Measurements from ENCODE around the gene DGKE.

DGKE gene

DNA sequence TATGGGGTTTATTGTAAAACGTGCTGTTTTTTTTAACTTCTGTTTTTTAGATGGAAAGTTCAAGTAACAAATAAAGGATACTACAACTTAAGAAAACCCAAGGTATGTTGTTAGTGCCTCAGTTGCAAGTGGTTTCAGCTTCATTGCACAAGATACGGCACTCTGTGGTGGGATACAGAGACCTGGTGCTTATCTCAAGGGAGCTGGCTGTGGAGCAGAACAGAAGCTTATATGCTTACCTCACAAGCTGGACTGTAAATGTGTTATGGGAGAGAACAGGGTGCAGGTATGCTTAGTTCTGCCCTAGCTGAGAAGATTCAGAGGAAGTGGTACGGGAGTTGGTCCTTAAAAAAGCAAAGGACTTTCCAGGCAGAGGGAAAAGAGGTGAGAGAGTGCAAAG lies 15.2 kb downstream of the DGKE start:
- no peak for DNase-seq (ENCODE audit: low read depth)

DNA sequence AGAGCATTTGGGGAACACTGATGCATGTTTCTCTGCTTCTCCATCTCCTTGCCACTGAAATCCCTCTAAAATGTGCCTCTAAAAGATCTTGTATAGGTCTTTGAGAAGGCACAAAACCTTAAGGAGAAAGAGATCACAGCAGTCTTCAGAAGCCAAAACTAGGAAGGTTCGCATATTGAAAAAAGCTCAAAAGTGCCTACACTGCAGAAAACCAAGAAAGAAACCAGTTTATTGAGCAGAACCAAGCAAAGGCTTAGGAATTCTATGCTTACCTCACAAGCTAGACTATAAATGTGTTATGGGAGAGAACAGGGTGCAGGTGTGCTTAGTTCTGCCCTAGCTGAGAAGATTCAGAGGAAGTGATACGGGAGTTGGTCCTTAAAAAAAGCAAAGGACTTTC lies 16.6 kb downstream of the DGKE start:
- DNase-seq (ENCODE audit: low read depth): no peak

DNA sequence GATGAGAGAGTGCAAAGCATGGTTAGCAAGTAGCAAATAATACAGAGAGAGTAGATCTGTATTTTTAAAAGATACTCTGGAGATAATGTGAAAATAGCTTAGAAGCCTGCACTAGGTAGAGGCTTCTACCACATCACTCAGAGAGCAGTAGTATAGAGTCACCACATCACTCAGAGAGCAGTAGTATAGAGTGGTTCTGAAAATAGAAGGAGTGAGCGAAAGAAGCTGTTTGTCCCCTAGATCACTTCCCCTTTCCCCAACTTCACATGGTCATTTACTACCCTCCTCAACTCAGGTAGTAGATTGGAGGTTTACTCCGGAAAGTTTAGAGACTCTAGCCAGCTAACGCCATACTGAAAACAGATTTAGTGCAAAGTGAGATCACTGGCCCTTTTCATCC lies 17.1 kb downstream of the DGKE start:
- DNase-seq (ENCODE audit: low read depth): no peak

DNA sequence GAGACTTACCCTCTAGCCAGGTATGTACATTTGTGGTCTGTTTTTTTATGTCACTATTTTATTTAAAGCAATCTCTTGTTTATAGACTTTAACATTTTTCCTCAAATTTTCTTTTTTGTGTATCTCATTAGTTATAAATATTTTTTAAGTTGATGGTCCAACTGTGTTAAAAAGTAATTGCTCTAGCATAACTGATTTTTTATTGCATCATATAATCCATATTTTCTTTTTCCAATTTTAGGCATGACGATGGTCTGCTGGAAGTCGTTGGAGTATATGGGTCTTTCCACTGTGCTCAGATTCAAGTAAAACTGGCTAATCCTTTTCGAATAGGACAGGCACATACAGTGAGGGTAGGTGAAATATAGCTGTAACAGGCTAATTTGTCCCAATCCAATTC lies 27.9 kb downstream of the DGKE start:
- DNase-seq (ENCODE audit: low read depth): no peak

DNA sequence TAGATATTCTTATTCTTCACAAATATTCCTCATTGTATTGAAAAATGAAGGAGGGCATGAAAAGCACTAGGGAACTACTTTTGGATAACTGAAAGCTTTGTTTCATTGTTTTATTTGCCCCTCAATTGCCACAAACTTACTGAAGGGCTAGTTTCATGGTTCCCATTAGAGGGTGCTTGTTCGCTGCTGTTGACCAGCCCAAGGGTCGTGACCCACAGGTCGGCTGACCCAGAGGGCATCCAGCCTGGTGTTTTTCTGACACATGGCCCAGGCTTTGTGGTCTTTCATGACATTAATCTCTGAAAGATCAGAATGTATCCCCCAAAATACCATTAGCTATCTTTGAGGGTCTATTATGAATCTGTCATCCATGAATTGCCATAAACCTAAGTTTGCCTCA lies 30.0 kb downstream of the DGKE start:
- DNase-seq (ENCODE audit: low read depth): no peak

DNA sequence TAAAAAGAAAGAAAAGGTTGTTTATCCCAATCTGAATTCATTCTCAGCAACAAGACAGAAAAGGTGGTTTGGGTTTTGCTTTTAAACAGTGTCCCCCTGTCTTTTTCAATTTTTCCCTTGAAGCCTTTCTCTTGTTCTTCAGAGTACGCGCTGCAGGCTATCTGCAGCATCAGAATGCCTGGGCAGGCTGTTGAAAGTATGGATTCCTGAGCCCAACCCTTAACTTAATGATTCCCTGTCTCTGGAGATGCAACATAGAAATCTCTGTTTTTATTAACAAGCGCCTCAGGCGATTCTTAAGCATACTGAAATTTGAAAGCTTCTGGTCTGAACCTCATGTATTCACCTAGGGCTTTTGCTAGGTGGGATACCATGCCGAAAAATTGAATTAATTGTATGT lies 32.1 kb downstream of the DGKE start:
- DNase-seq (ENCODE audit: low read depth): no peak

DNA sequence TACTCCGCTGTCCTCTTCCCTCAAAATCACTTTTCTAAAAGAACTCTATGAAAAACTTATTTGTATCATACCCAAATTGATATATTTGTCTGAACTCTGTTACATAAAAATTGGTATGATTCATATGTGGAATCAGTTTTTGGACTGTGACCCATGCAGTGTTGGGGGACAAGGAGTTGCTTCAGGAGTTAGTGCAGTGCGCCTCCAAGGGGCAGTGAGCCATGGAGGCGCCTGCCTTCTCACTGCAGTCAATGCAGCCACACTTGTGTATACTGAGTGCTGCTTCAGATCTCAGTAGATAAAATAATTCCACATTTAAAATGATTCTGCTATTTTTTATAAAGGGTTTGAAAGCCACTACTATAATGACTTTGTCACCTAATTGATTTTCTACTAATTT lies 32.5 kb downstream of the DGKE start:
- DNase-seq (ENCODE audit: low read depth): no peak

DNA sequence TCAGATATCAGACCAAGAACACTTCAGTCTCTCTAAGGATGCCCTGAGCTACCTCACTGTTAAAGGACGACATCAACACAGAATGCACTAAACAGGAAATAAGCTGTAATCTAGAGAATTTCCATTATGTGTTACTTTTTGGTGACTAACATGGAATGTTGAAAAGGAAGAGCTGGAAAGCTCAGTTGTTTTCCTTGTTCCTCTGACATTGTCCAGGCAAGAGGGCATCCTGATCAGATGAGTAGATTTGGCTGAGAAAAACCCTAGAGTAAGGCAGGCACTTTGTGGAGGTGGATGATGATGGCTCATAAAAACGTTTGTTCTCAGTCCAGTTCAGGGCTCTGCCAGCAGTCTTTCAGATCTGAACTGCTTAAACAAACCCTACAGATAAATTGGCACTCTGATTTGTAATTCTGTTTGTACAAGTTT lies 34.0 kb downstream of the DGKE start:
- peak; percentile 19 for DNase-seq (ENCODE audit: low read depth)

DNA sequence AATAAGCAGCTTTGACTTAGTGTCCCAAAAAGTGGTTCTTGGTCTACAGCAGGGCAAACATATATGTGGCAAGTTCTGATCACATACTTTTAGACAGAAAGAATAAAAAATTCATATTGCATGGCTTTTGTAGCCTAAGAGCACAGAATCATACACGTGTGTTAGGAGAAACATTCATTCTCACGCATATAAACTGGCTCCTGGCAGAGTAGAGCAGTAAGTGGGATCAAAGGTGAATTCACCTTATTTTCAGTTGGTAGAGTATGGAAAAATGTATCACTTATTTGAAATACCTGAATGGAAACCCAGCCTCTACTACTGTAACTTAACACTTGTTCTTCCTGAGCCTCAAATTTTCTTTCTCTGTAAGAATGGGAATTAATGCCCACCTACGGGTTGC lies 34.8 kb downstream of the DGKE start:
- DNase-seq (ENCODE audit: low read depth): no peak

DNA sequence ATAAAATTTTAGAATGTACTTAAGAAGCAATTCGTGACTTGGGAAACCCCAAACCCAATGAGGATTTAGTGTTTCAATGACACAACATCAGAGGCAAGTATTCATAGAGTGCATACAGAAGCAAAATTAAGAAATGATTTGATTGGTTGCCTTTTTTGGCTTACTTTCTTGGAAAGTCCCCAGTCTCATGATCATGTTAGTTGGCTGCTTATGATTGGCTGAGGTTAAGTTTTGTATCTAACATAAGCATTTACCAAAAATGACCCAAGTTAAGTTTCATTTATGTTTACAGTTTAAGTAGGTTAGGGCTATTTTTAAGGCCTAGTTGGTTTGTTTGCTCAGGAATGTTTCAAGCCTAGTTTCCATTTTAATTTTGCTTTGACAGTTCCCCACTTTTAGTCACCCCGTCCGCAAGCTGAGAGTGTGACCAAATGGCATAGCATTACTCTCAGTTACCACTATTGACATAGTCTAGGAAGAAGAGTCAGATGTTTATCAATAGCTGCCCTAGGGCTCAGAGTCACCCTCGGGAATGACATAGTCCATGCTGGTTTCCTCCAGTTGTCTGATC lies 36.2 kb downstream of the DGKE start:
- no peak for DNase-seq (ENCODE audit: low read depth)

DNA sequence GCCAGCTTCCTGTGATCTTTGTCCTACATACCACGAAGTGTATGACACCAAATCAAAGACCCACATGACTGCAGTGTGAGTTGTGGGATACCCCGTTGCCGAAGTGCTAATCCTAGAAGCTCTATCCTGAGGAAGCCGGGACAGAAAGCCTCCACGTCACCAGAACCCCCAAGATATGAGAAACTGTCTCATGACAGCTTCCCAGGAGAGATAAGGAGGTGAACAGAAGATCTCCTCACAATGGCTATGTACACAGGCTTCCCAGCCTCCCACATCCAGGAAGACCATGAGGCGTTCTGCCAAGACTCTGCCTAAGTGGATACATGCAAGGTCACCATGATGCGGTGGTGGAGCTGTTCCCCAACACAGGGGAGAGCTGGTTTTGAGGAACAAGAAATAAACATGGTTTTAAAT lies 42.8 kb downstream of the DGKE start:
- DNase-seq (ENCODE audit: low read depth): no peak

DNA sequence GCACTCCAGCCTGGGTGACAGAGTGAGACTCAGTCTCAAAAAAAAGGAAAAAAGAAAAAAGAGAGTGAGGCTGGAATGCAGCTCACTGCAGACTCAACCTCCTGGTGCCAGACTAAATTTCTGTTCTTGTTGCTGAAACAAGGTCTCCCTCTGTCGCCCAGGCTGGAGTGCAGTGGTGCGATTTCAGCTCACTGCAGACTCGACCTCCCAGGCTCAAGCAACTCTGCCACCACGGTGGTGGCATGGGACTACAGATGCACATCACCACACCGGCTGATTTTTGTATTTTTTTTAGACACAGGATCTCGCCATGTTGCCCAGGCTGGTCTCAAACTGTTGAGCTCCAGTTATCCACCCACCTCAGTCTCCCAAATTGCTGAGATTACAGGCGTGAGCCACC lies 45.3 kb downstream of the DGKE start:
- no peak for DNase-seq (ENCODE audit: low read depth)

DNA sequence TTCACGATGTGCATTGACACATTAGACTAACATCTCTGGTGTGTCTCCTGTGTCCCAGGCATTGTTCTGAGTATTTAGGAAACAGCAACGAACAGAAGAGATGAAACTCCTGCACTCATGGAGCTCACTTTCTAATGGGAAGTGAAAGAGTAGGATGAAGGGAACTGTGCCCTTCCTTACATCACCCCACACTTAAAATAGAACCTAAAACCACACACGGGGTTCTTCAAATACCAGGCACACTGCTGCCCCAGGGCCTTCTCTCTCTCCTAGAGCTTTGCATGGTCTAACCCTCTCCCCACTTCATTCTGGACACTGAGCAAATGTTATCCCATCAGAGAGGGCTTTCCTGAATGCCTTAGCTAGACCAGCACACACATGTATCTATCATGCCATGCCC lies 46.2 kb downstream of the DGKE start:
- DNase-seq (ENCODE audit: low read depth): no peak

DNA sequence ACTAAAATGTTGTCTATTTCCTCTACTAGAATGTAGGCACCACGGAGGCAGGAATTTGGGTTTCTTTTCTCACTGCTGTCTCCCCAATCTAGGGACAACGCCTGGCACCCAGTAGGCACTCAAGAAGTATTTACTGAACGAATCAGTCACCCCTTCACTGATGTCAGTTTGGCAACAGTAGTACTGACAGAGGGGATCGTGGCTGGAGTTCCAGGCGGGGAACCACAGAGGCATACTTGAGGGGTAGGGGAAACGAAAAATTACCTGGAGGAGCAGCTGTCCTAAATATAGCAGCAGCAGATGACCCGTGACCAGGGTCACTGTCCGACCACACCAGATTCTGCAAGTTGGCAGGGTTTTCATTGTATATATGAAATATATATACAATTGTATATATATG lies 46.6 kb downstream of the DGKE start:
- DNase-seq (ENCODE audit: low read depth): no peak

DNA sequence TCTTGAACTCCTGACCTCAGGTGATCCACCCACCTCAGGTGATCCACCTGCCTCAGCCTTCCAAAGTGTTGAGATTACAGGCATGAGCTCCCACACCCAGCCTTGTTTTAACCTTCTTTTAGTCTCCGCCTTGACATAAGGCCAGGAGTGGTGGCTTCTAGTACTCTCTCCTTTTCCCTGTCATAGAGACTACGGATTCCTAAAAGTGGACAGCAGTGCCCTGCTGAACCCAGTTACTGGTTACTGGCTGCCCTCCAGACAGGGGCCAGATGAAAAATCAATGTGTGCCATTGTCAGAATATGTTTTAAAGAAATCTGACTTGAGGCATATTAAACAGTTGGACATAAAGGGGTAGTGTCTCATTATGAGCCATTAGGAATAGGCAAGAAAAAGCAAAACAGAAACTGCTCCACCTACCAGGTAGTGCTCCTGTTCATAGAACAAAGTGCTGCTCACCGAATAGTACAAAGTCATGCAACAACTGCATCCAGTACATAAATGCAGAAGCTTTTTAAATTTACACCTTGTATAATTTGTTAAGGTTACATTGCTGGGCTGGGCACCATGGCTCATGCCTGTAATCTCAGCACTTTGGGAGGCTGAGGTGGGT lies 47.8 kb downstream of the DGKE start:
- DNase-seq (ENCODE audit: low read depth): no peak

DNA sequence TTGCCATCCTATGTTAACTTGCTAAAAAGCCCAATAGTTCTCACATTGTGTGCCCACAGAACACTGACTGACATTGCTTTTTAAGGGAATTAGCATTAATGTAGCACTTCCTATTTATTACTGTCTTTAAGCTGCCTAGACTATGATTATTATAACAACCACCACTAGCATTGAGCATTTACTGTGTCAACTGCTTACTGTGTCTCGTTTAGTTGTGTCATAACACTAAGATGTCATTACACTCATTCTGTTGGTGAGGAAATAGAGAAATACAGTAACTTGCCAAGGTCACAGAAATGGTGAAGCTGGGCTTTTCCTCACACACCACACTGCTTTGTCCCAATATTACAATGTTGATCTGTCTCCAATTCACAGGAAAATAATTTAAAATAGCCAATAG lies 49.7 kb downstream of the DGKE start:
- DNase-seq (ENCODE audit: low read depth): no peak

DNA sequence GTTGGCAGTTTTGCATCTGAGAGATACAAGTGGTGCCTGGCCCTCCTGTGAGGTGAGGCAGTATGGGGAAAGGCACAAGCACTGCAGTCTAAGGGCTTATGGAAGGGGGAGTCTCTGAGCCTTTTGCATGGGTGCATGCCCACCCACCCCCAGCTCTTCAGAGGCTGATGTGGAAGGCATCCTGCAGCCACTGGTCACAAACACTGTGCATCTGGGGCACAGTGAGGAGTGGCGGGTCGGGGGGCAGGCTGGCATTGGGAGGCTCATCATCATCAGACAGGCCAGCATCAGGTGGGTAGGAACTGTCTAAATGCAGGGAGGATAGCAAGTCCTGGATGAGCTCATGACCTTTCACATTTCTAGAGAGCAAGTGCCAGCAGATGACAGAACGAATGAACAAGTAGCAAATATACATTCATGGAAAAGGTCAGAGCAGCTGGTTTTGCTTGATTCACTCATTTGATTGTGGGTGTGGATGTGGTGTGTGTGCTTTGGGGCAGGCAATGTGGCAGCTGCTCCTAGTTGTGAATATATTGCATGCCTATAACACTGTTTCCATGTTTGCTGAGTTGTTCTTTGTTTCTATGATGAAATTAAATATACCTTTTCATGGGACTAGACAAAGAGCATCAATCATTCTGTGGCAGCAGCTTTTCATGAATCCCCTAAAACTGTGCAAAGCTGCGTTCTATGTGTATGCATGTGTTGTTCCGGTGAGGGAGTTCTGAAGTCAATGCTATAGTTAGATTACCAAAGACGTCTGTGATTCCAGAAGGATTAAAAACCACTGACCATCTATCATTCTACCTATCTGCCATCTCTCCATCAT lies 50.7 kb downstream of the DGKE start:
- DNase-seq (ENCODE audit: low read depth): no peak

DNA sequence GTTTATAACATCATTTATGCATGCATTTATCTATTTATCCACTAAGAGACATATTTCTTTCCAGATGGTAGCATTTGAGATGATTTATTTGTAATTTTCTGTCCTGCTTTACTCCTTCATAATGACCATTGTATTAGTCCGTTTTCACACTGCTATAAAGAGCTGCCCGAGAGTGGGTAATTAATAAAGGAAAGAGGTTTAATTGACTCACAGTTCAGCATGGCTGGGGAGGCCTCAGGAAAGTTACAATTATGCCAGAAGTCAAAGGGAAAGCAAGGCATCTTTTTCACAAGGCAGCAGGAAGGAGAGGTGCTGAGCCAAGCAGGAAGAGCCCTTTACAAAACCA lies 51.3 kb downstream of the DGKE start:
- DNase-seq (ENCODE audit: low read depth): no peak

DNA sequence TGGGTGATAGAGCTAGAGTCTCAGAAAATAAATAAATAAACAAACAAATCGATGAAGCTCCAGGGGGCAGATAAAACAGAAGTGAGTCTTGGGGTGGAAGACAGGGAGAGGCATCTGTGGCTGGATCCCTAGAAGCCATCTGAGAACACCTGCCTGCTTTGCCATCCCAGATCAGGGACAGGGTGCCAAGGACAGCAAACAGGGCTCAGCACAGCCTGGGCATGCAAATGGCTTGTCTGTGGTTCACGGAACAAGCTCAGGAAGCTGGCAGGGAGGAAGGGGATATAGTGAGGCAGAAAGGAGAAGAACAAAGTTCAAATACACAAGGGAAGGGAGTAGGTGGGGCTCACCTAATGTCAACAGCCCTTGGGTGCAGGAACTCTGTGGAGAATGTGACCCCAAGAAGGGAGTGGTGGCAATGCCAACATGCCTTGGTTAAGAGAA lies 52.4 kb downstream of the DGKE start:
- no peak for DNase-seq (ENCODE audit: low read depth)

DNA sequence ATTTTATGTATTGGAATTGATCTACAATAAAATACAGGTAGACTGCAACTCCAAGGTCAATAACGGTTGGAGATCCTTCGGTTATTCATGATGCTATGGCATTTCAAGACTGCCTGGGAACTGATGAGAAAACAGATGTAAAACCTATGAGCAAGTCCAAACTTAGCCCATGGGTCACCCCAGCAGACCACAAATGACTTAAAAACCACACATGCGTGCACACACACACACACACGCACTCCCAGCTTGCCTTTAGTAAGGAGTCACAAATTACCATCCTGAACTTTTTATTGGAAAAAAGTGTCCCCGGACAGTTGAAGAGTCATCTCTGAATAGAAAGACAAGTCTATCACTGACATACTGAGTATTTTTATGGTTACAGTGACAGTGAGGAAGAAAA lies 53.2 kb downstream of the DGKE start:
- DNase-seq (ENCODE audit: low read depth): no peak

DNA sequence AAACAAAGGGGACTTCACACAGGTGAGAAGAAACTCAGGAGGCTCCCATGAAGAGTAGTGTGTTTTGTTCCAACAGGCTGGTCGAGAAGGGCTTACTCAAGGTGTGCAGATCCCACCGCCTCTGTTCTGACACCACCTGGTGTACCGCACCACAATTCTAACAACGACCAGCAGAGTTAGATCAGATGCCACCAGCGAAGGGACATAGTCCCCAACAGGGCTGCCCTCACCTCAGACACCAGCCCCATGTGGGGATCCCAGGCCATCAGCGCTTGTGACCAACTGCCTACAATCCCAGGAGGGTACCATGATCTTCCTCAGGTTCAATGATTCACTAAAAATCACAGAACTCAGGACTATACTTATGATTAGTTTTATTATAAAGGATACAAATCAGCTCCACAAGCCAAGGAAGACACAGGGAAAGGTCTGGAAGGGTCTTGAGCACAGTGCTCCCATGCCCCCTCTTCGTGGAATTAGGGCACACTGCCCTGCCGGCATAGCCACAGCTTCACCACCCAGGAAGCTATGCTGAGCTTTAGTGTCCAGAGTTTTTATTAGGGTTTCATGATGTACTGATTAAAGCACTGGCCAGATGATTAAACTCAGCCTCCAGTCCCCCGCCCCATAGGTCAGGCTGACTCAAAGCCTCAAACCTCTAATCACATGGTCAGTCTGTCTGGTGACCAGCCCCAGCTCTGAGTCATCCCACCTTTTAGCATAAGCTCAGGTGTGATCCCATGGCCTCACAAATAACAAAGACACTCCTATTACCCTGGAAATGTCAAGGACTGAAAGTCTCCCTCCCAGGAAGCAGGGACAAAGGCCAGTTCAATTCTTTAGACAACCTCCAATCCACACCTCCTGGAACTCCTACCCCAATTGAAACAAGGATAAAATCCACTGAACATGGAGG lies 53.9 kb downstream of the DGKE start:
- DNase-seq (ENCODE audit: low read depth): no peak

DNA sequence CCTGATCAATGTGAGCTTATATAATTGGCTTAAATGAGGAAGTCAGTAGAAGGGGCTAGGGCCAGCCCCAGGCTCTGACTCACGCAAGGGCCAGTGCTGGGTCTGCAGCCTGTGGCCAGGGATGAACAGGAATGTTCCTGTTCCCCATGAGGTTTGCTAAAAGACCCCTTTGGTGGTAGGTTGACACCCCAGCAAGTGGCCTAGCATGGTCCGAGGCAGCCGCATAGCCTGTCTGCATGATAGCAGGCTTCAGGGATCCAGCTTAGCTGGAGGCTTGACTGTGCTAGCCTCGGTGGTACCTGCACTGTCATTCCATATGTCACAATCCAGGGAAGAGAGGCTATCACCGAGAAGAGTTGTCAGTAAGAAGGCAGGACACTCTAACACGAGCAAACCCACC lies 56.4 kb downstream of the DGKE start:
- no peak for DNase-seq (ENCODE audit: low read depth)

Measured in iris pigment epithelial cell (primary cell).